IPS DF 6.9 (cell line): ENCODE results near the gene KTI12.
"Not testable (repeated sequence)": the region's sequence is repeated elsewhere in the genome, so short reads cannot be mapped to it uniquely, and the experiment has no call there.

Experiments used
- DNase-seq: peaks from one replicate; pipeline ENCODE4 v3.0.0-alpha.2; 2013; ENCODE audit warnings: low read depth, low spot score
- H3K27ac ChIP-seq: one replicate; pipeline ENCODE4 v1.5.1; 2013; ENCODE audit warnings: low read length, control low read depth
- H3K27me3 ChIP-seq: 2 replicates; pipeline ENCODE4 v1.6.1; 2013; ENCODE audit warnings: mild to moderate bottlenecking, low read length; ENCODE audit not compliant: control insufficient read depth, insufficient read depth
- H3K36me3 ChIP-seq: 2 replicates; pipeline ENCODE4 v1.6.1; 2013; ENCODE audit warnings: low read length; ENCODE audit not compliant: control insufficient read depth, insufficient read depth
- H3K4me1 ChIP-seq: 2 replicates; pipeline ENCODE4 v1.6.1; 2013; ENCODE audit warnings: low read length; ENCODE audit not compliant: control insufficient read depth, insufficient read depth
- H3K4me3 ChIP-seq: 2 replicates; pipeline ENCODE4 v1.5.1; 2013; ENCODE audit warnings: mild to moderate bottlenecking, low read length
- H3K9me3 ChIP-seq: 2 replicates; pipeline ENCODE4 v1.6.1; 2013; ENCODE audit warnings: low read length, inconsistent platforms; ENCODE audit not compliant: control insufficient read depth, insufficient read depth
- WGBS: extraction: QIAGEN DNeasy Blood & Tissue Kit; methylation state at CpG from one replicate; pipeline ENCODE4 v1.1.7; 2013; ENCODE audit warnings: mixed read lengths, missing lambda C conversion rate; ENCODE audit not compliant: insufficient read length, insufficient coverage; 5-methylcytosine and 5-hydroxymethylcytosine counted together

Gene KTI12

GRCh38 chr1:52057255-52057654, 23.6 kb upstream of the KTI12 start:
- H3K36me3 ChIP-seq = peaks cover 10% of the 10 kb centered on the region; the same call in 1 of the 2 replicates
- DNase-seq = no peak
- no CpG with 5 or more reads among the region's 1 CpG for WGBS
- no peak overlapping the region for H3K27ac ChIP-seq
- no peaks in the 10 kb centered on the region for H3K27me3 ChIP-seq
- H3K4me1 ChIP-seq = no peaks in the 10 kb centered on the region
- H3K4me3 ChIP-seq = peak overlapping the region; percentile 92; the same call in 1 of the 2 replicates
- H3K9me3 ChIP-seq = no peaks in the 10 kb centered on the region

- Histone ChIP-seq H3K4me3 (peak overlapping the region; percentile 92; the same call in 1 of the 2 replicates), H3K27ac (no peak overlapping the region), H3K36me3 (peaks cover 10% of the 10 kb centered on the region; the same call in 1 of the 2 replicates), H3K9me3 (no peaks in the 10 kb centered on the region), H3K4me1 (no peaks in the 10 kb centered on the region), H3K27me3 (no peaks in the 10 kb centered on the region)
- no peak for DNase-seq
- WGBS = no CpG with 5 or more reads among the region's 4 CpGs
Observed at GRCh38 chr1:52056937-52057231, 23.3 kb upstream of the KTI12 start.

- peak within 1 kb of the TSS; percentile 32 for H3K27ac ChIP-seq
- peaks cover 10% of the 10 kb centered on the region; the same call in 1 of the 2 replicates for H3K36me3 ChIP-seq
- H3K4me1 ChIP-seq = no peaks in the 10 kb centered on the region
- no peak for DNase-seq
- H3K27me3 ChIP-seq = no peaks in the 10 kb centered on the region
- peak within 1 kb of the TSS; percentile 92 for H3K4me3 ChIP-seq
- H3K9me3 ChIP-seq = no peaks in the 10 kb centered on the region
- no CpG with 5 or more reads among the region's 54 CpGs for WGBS
Observed at GRCh38 chr1:52056163-52056936, 22.7 kb upstream of the KTI12 start, which contains the start of gene BTF3L4. TSS of gene BTF3L4 (plus strand) at chr1:52056295. CDS start at chr1:52059848, 3,553 bp downstream.

GRCh38 chr1:52055866-52056162, 22.2 kb upstream of the KTI12 start:
- Histone ChIP-seq H3K36me3 (peaks cover 7% of the 10 kb centered on the region; the same call in 1 of the 2 replicates), H3K27me3 (no peaks in the 10 kb centered on the region), H3K4me1 (no peaks in the 10 kb centered on the region), H3K27ac (no peak overlapping the region), H3K9me3 (no peaks in the 10 kb centered on the region), H3K4me3 (peak overlapping the region; percentile 88; the same call in 1 of the 2 replicates)
- no peak for DNase-seq
- no CpG with 5 or more reads among the region's 12 CpGs for WGBS

- WGBS = no CpG with 5 or more reads among the region's 45 CpGs
- peak within 1 kb of the TSS; percentile 88 for H3K4me3 ChIP-seq
- no peaks in the 10 kb centered on the region for H3K4me1 ChIP-seq
Observed at GRCh38 chr1:52055066-52055865, 21.7 kb upstream of the KTI12 start, which contains the start of gene TXNDC12. TSS of gene TXNDC12 (minus strand) at chr1:52055191. CDS start at chr1:52055096, 95 bp downstream.

GRCh38 chr1:52054496-52055065, 21.0 kb upstream of the KTI12 start:
- no peaks in the 10 kb centered on the region; the same call in 1 of the 2 replicates for H3K36me3 ChIP-seq
- peak overlapping the region; percentile 88 for H3K4me3 ChIP-seq
- no peak overlapping the region for H3K27ac ChIP-seq
- H3K4me1 ChIP-seq = no peaks in the 10 kb centered on the region
- no CpG with 5 or more reads among the region's 13 CpGs for WGBS
- H3K27me3 ChIP-seq = no peaks in the 10 kb centered on the region
- no peaks in the 10 kb centered on the region for H3K9me3 ChIP-seq
- no peak for DNase-seq

More at GRCh38 chr1:52055066-52055865, 21.7 kb upstream of the KTI12 start, which contains the start of gene TXNDC12:
- peak; percentile 80 for DNase-seq
- no peaks in the 10 kb centered on the region for H3K27me3 ChIP-seq
- no peaks in the 10 kb centered on the region for H3K9me3 ChIP-seq
- peak within 1 kb of the TSS; percentile 32 for H3K27ac ChIP-seq
- H3K36me3 ChIP-seq = peaks cover 2% of the 10 kb centered on the region; the same call in 1 of the 2 replicates

GRCh38 chr1:52053862-52054261, 20.3 kb upstream of the KTI12 start:
- Histone ChIP-seq H3K27me3 (no peaks in the 10 kb centered on the region), H3K36me3 (no peaks in the 10 kb centered on the region; the same call in 1 of the 2 replicates), H3K4me3 (no peak overlapping the region; the same call in 1 of the 2 replicates), H3K27ac (no peak overlapping the region), H3K4me1 (no peaks in the 10 kb centered on the region), H3K9me3 (no peaks in the 10 kb centered on the region)
- no peak for DNase-seq
- no CpG with 5 or more reads among the region's 1 CpG for WGBS

- no CpG with 5 or more reads among the region's 4 CpGs for WGBS
- not testable (repeated sequence) for H3K27ac ChIP-seq, H3K4me3 ChIP-seq, H3K36me3 ChIP-seq, H3K27me3 ChIP-seq, H3K4me1 ChIP-seq, H3K9me3 ChIP-seq, DNase-seq
Observed at GRCh38 chr1:52049337-52049736, 15.7 kb upstream of the KTI12 start.

GRCh38 chr1:52045666-52046195, 12.1 kb upstream of the KTI12 start:
- not testable (repeated sequence) for H3K4me1 ChIP-seq, H3K27ac ChIP-seq, DNase-seq, H3K27me3 ChIP-seq, H3K36me3 ChIP-seq, H3K9me3 ChIP-seq, H3K4me3 ChIP-seq
- WGBS = no CpG with 5 or more reads among the region's 4 CpGs

- no peak for DNase-seq
- H3K27me3 ChIP-seq = no peaks in the 10 kb centered on the region
- no CpG with 5 or more reads among the region's 2 CpGs for WGBS
- no peak overlapping the region for H3K27ac ChIP-seq
- no peaks in the 10 kb centered on the region for H3K9me3 ChIP-seq
- H3K36me3 ChIP-seq = no peaks in the 10 kb centered on the region
- H3K4me1 ChIP-seq = no peaks in the 10 kb centered on the region
- no peak overlapping the region for H3K4me3 ChIP-seq
Observed at GRCh38 chr1:52045236-52045635, 11.6 kb upstream of the KTI12 start.
